Spinal cord (tissue), 10 donors: ENCODE data around the gene MGST3. TPM values are rescaled to one million over a fixed set of nuclear protein-coding genes. Genes with fewer than 3 reads are reported as not detected.
"Not testable (repeated sequence)": the region's sequence is repeated elsewhere in the genome, so short reads cannot be mapped to it uniquely, and the experiment has no call there.

Source experiments
- DNase-seq, 6 donors: peaks; one replicate each; pipeline versions ENCODE4 v3.0.0 to v3.0.0-alpha.2; 2013 to 2015; ENCODE audit warnings: low spot score in 6 of 6, low read depth in 4 of 6
- H3K27ac ChIP-seq: one replicate; pipeline ENCODE4 v1.5.1; 2013; ENCODE audit warnings: low read depth, low read length, control low read depth
- H3K27me3 ChIP-seq: one replicate; pipeline ENCODE4 v1.6.1; 2013; ENCODE audit warnings: low read length; ENCODE audit not compliant: control insufficient read depth, insufficient read depth
- H3K36me3 ChIP-seq: one replicate; pipeline ENCODE4 v1.6.1; 2013; ENCODE audit warnings: low read length; ENCODE audit not compliant: control insufficient read depth, insufficient read depth
- H3K4me1 ChIP-seq: one replicate; pipeline ENCODE4 v1.6.1; 2013; ENCODE audit warnings: low read length; ENCODE audit not compliant: control insufficient read depth, insufficient read depth
- H3K4me3 ChIP-seq: one replicate; pipeline ENCODE4 v1.5.1; 2013; ENCODE audit warnings: low read depth, low read length, control low read depth
- H3K9me3 ChIP-seq: one replicate; pipeline ENCODE4 v1.6.1; 2013; ENCODE audit warnings: low read length; ENCODE audit not compliant: control insufficient read depth, insufficient read depth
- WGBS: methylation state at CpG from one replicate; pipeline ENCODE4 v1.1.5; 2013; ENCODE audit warnings: missing lambda C conversion rate; ENCODE audit not compliant: insufficient coverage; 5-methylcytosine and 5-hydroxymethylcytosine counted together
- polyA plus RNA-seq, 2 donors: library from polyadenylated mRNA; unstranded; fragments of 120-200 nt; gene quantifications; one replicate each; pipeline ENCODE4 v1.2.1, GENCODE V29; 2013; ENCODE audit not compliant: insufficient read length in 2 of 2
- total RNA-seq, 2 donors: library from RNA; depleted of rRNA in 1 of 2; stranded (reverse); fragments of 120-200 nt in 1 of 2; fragments of >200 nt in 1 of 2; gene quantifications; one replicate each; pipeline versions ENCODE4 v1.2.3 to v1.2.4, GENCODE V29; 2013 to 2014
- donor health status: healthy.

Gene MGST3
- total and polyA plus RNA-seq, 4 donors = 172 to 282 (median 242) TPM

GRCh38 chr1:165671526-165671925, 40.5 kb downstream of the MGST3 start:
- Histone ChIP-seq H3K4me3 (no peak overlapping the region), H3K9me3 (no peaks in the 10 kb centered on the region), H3K27me3 (no peaks in the 10 kb centered on the region), H3K36me3 (peaks cover 10% of the 10 kb centered on the region), H3K4me1 (no peaks in the 10 kb centered on the region), H3K27ac (no peak overlapping the region)
- DNase-seq = no peak
- no CpG with 5 or more reads among the region's 2 CpGs for WGBS

- Histone ChIP-seq H3K27ac (no peak overlapping the region), H3K4me1 (no peaks in the 10 kb centered on the region), H3K9me3 (no peaks in the 10 kb centered on the region), H3K36me3 (peaks cover 12% of the 10 kb centered on the region), H3K27me3 (no peaks in the 10 kb centered on the region), H3K4me3 (no peak overlapping the region)
- WGBS = 100% methylated on average over 2 of the region's 8 CpGs
- DNase-seq = no peak
Observed at GRCh38 chr1:165674599-165674998, 43.6 kb downstream of the MGST3 start.

- no peaks in the 10 kb centered on the region for H3K27me3 ChIP-seq
- no CpG with 5 or more reads among the region's 1 CpG for WGBS
- no peak overlapping the region for H3K4me3 ChIP-seq
- no peaks in the 10 kb centered on the region for H3K4me1 ChIP-seq
- DNase-seq = no peak
- no peaks in the 10 kb centered on the region for H3K9me3 ChIP-seq
- H3K36me3 ChIP-seq = peaks cover 18% of the 10 kb centered on the region
- H3K27ac ChIP-seq = no peak overlapping the region
Observed at GRCh38 chr1:165675794-165676193, 44.8 kb downstream of the MGST3 start.

- H3K27me3 ChIP-seq = no peaks in the 10 kb centered on the region
- no peaks in the 10 kb centered on the region for H3K9me3 ChIP-seq
- H3K4me1 ChIP-seq = no peaks in the 10 kb centered on the region
- H3K27ac ChIP-seq = no peak overlapping the region
- WGBS = no CpG with 5 or more reads among the region's 2 CpGs
- H3K36me3 ChIP-seq = peaks cover 25% of the 10 kb centered on the region
- H3K4me3 ChIP-seq = no peak overlapping the region
- DNase-seq = no peak
Observed at GRCh38 chr1:165678509-165678908, 47.5 kb downstream of the MGST3 start.

- DNase-seq = no peak
- no peaks in the 10 kb centered on the region for H3K4me1 ChIP-seq
- no peak overlapping the region for H3K27ac ChIP-seq
- peaks cover 25% of the 10 kb centered on the region for H3K36me3 ChIP-seq
- no peak overlapping the region for H3K4me3 ChIP-seq
- no peaks in the 10 kb centered on the region for H3K27me3 ChIP-seq
- no CpG with 5 or more reads among the region's 1 CpG for whole genome bisulfite sequencing
- H3K9me3 ChIP-seq = no peaks in the 10 kb centered on the region
Observed at GRCh38 chr1:165679282-165680036, 48.4 kb downstream of the MGST3 start.

GRCh38 chr1:165680303-165680702, 49.3 kb downstream of the MGST3 start:
- H3K4me1 ChIP-seq = no peaks in the 10 kb centered on the region
- H3K36me3 ChIP-seq = peaks cover 22% of the 10 kb centered on the region
- H3K27me3 ChIP-seq = no peaks in the 10 kb centered on the region
- no peak for DNase-seq
- WGBS = 100% methylated on average over 2 of the region's 2 CpGs
- H3K4me3 ChIP-seq = no peak overlapping the region
- H3K27ac ChIP-seq = no peak overlapping the region
- H3K9me3 ChIP-seq = no peaks in the 10 kb centered on the region

- not testable (repeated sequence) for H3K4me1 ChIP-seq, H3K27me3 ChIP-seq, H3K4me3 ChIP-seq, H3K9me3 ChIP-seq, DNase-seq, H3K27ac ChIP-seq
- 100% methylated on average over 1 of the region's 4 CpGs for WGBS
- H3K36me3 ChIP-seq = peaks cover 22% of the 10 kb centered on the region
Observed at GRCh38 chr1:165680773-165681172, 49.7 kb downstream of the MGST3 start.

GRCh38 chr1:165683848-165684485, 52.9 kb downstream of the MGST3 start:
- no CpG with 5 or more reads among the region's 1 CpG for WGBS
- DNase-seq = no peak
- Histone ChIP-seq H3K9me3 (no peaks in the 10 kb centered on the region), H3K4me1 (no peaks in the 10 kb centered on the region), H3K4me3 (no peak overlapping the region), H3K36me3 (peaks cover 24% of the 10 kb centered on the region), H3K27me3 (no peaks in the 10 kb centered on the region), H3K27ac (no peak overlapping the region)

- Histone ChIP-seq H3K9me3 (no peaks in the 10 kb centered on the region), H3K36me3 (peaks cover 19% of the 10 kb centered on the region), H3K4me1 (no peaks in the 10 kb centered on the region), H3K27me3 (no peaks in the 10 kb centered on the region), H3K4me3 (no peak overlapping the region), H3K27ac (no peak overlapping the region)
- 90% methylated on average over 1 of the region's 6 CpGs for WGBS
- no peak for DNase-seq
Observed at GRCh38 chr1:165686121-165686970, 55.3 kb downstream of the MGST3 start.
